Cardiac muscle cell (in vitro differentiated cells and primary cell): ENCODE results near the gene TAS2R50. TPM values are rescaled to one million over a fixed set of nuclear protein-coding genes. Genes with fewer than 3 reads are reported as not detected.

ENCODE experiments used
- DNase-seq, 2 donors: peaks; one replicate each; pipeline versions ENCODE4 v3.0.0 to v3.0.0-alpha.2; 2010 to 2017; ENCODE audit warnings: low read depth in 1 of 2, low spot score in 1 of 2
- H3K27ac ChIP-seq: fragments of 200-600 bp; sonication (generic); 2 replicates; pipeline ENCODE4 v1.5.1; 2016
- H3K27me3 ChIP-seq: fragments of 200-600 bp; sonication (generic); 2 replicates; pipeline ENCODE4 v1.6.0; 2016; ENCODE audit warnings: control low read depth
- H3K36me3 ChIP-seq: fragments of 200-600 bp; sonication (generic); 2 replicates; pipeline ENCODE4 v1.5.1; 2016; ENCODE audit warnings: control low read depth
- H3K4me1 ChIP-seq: fragments of 200-600 bp; sonication (generic); 2 replicates; pipeline ENCODE4 v1.8.1; 2017; ENCODE audit warnings: low read depth, mild to moderate bottlenecking, mixed run types
- H3K4me3 ChIP-seq: fragments of 200-600 bp; sonication (generic); 2 replicates; pipeline ENCODE4 v1.5.1; 2016; ENCODE audit warnings: mild to moderate bottlenecking
- H3K9me3 ChIP-seq: fragments of 200-600 bp; sonication (generic); 2 replicates; pipeline ENCODE4 v1.5.1; 2017; ENCODE audit warnings: low read depth, mild to moderate bottlenecking, control low read depth
- polyA plus RNA-seq: library from polyadenylated mRNA; unstranded; fragments of >200 nt; fragmentation: Nextera tagmentation; extraction: Ambion mirVana; gene quantifications from 2 replicates; pipeline ENCODE4 v1.2.1, GENCODE V29; 2016
- total RNA-seq: library from RNA; depleted of rRNA; stranded (reverse); fragments of >200 nt; gene quantifications from 2 replicates; pipeline ENCODE4 v1.2.3, GENCODE V29; 2016
- TF ChIP-seq, protein P1 (sequence below): IDR thresholded peaks from 2 replicates; pipeline ENCODE4 v1.5.1; 2012; ENCODE audit warnings: low read depth, mild to moderate bottlenecking, low read length

TAS2R50 gene
- total and polyA plus RNA-seq, 2 experiments from 2014 or later: 0.23 to 1.9 TPM

DNA sequence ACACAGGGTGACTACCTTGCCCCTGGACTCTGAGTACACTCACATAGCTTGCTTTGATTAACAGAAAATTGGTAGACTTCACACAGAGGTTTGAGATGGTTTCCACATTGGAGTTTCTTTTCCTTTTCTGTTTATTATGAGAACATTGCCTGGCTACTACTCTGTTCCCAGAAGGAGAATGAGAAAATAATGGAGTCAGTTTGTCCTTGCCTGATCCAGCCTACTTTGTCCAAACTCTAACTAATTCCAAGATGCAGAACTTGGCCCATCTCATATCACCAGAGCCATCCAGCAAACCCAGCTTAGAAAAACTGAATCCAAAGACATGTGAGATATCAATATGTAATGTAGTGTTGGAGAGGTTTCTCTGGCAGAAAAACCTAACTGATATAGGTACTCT lies 20.4 kb downstream of the TAS2R50 start:
- no peaks in the 10 kb centered on the region for H3K9me3 ChIP-seq
- H3K36me3 ChIP-seq: no peaks in the 10 kb centered on the region
- TF ChIP-seq, protein P1, sequence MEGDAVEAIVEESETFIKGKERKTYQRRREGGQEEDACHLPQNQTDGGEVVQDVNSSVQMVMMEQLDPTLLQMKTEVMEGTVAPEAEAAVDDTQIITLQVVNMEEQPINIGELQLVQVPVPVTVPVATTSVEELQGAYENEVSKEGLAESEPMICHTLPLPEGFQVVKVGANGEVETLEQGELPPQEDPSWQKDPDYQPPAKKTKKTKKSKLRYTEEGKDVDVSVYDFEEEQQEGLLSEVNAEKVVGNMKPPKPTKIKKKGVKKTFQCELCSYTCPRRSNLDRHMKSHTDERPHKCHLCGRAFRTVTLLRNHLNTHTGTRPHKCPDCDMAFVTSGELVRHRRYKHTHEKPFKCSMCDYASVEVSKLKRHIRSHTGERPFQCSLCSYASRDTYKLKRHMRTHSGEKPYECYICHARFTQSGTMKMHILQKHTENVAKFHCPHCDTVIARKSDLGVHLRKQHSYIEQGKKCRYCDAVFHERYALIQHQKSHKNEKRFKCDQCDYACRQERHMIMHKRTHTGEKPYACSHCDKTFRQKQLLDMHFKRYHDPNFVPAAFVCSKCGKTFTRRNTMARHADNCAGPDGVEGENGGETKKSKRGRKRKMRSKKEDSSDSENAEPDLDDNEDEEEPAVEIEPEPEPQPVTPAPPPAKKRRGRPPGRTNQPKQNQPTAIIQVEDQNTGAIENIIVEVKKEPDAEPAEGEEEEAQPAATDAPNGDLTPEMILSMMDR: no peak
- no peak overlapping the region for H3K4me3 ChIP-seq
- no peaks in the 10 kb centered on the region for H3K4me1 ChIP-seq
- DNase-seq: no peak
- no peaks in the 10 kb centered on the region for H3K27me3 ChIP-seq
- no peak overlapping the region for H3K27ac ChIP-seq

DNA sequence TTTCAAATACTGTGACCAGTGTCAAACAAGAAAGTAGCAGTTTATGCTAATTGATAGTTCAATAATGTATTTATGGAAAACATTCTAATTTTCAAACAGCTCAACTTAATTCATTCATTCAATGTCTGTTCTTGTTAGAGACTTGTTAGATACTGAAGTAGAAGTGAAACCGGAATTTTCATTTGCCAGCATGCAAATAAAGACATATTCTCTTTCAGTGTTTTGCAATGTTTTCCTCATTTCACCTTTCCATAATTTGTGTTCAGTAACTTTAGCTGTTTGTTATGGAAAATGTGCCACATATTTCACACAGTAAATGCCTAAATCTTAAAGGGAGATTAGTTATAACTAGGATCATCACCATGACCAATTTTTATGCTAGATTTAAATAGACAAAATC lies 21.2 kb downstream of the TAS2R50 start:
- Histone ChIP-seq H3K27ac (no peak overlapping the region), H3K4me1 (no peaks in the 10 kb centered on the region), H3K36me3 (no peaks in the 10 kb centered on the region), H3K9me3 (no peaks in the 10 kb centered on the region), H3K27me3 (no peaks in the 10 kb centered on the region), H3K4me3 (no peak overlapping the region)
- no peak for DNase-seq
- TF ChIP-seq, protein P1: no peak

DNA sequence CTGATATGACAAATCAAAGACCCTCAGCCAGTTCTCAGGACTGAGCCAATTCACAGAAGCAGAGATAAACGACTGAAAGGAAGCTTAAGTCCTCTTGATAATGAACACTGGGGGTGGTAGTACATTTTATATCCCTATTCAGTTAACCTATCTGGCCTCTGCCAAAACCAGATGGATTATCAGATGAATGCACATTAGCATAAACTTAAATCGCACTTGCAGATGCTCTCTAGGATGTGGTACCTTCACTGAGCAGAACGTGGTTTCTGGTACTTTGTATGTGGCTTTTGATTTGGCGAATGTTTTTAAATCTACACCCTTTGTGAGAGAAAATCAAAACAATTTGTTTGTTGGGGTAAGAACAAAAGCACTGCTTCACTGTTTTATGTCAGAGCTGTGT lies 26.5 kb downstream of the TAS2R50 start:
- Histone ChIP-seq H3K9me3 (no peaks in the 10 kb centered on the region), H3K4me1 (no peaks in the 10 kb centered on the region), H3K27me3 (no peaks in the 10 kb centered on the region), H3K36me3 (no peaks in the 10 kb centered on the region), H3K4me3 (no peak overlapping the region), H3K27ac (no peak overlapping the region)
- TF ChIP-seq, protein P1: no peak
- DNase-seq: no peak

DNA sequence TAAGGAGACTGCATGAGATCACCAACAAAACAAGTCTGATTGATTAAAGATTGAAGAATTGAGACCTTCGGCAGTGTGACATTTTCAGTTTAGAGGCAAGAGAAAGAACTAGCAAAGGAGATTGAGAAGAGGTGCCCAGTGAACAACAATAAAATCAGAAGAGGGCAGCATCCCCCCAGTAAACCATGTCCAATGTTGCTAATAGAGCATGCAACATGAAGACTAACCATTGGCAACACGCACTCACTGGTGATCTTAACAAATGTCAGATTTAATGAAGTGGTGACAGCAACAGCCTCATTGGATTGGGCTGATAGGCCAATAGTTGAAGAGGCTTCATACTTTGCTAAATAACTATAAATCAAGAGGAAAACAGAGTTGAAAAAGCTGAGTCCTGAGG lies 26.9 kb downstream of the TAS2R50 start:
- TF ChIP-seq, protein P1: no peak
- H3K4me3 ChIP-seq: no peak overlapping the region

DNA sequence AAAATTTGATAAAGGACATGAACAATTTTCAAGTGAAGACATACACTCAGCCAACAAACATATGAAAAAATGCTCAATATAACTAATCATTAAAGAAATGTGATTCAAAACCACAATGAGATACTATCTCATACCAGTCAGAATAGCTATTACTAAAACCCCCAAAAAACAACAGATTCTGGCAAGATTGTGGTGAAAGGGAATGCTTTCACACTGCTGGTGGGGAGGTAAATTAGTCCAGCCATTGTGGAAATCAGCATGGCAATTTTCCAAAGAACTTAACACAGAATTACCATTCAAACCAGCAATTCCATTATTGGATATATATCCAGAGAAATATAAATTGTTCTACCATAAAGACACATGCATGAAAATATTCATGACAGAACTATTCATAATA lies 29.0 kb downstream of the TAS2R50 start:
- peak in 1 of 2 donors; percentile 8 for DNase-seq
- Histone ChIP-seq H3K27ac (no peak overlapping the region), H3K9me3 (no peaks in the 10 kb centered on the region), H3K4me1 (no peaks in the 10 kb centered on the region), H3K4me3 (no peak overlapping the region), H3K27me3 (no peaks in the 10 kb centered on the region), H3K36me3 (no peaks in the 10 kb centered on the region)
- TF ChIP-seq, protein P1: no peak

More for the DNA sequence above, 26.9 kb downstream of the TAS2R50 start:
- peak in 1 of 2 donors; percentile 25 for DNase-seq
- Histone ChIP-seq H3K27me3 (no peaks in the 10 kb centered on the region), H3K36me3 (no peaks in the 10 kb centered on the region), H3K4me1 (no peaks in the 10 kb centered on the region), H3K9me3 (no peaks in the 10 kb centered on the region), H3K27ac (no peak overlapping the region)

DNA sequence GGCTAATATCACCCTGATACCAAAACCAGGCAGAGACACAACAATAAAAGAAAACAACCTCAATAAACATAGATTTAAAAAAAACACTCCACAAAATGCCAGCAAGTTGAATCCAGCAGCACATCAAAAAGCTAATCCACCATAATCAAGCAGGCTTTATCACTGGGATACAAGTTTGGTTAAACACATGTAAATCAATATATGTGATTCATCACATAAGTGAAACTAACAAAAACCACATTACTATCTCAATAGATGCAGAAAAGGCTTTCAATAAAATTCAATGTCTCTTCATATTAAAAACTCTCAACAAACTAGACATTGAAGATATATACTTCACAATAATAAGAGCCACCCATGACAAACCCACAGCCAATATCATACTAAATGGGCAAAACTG lies 30.6 kb downstream of the TAS2R50 start:
- no peaks in the 10 kb centered on the region for H3K4me1 ChIP-seq
- no peaks in the 10 kb centered on the region for H3K36me3 ChIP-seq
- DNase-seq: no peak
- TF ChIP-seq, protein P1: no peak
- no peaks in the 10 kb centered on the region for H3K27me3 ChIP-seq
- no peak overlapping the region for H3K4me3 ChIP-seq
- H3K27ac ChIP-seq: no peak overlapping the region
- no peaks in the 10 kb centered on the region for H3K9me3 ChIP-seq
